A673 (cell line): Measurements from ENCODE around the gene KIAA0319L. TPM values are rescaled to one million over a fixed set of nuclear protein-coding genes. Genes with fewer than 3 reads are reported as not detected.

ENCODE experiments used
- BruUV-seq: library from RNA; stranded (reverse); fragments of 400-500 nt; replicated peaks from 2 replicates; lab custom pipeline; 2021; lab: Mats Ljungman, UMichigan
- CTCF ChIA-PET: fragments of 300-600 bp; sonication (Branson Sonifier 250); formaldehyde crosslinking; loops from one replicate; lab custom pipeline; 2022; ENCODE audit warnings: antibody characterized with exemption; lab: Charles Lee
- POLR2A ChIA-PET: fragments of 300-600 bp; sonication (Branson Sonifier 250); formaldehyde crosslinking; loops from one replicate; lab custom pipeline; 2022; ENCODE audit warnings: antibody characterized with exemption; ENCODE audit not compliant: low non-redundant PET; lab: Charles Lee
- DNase-seq: peaks from one replicate; pipeline ENCODE4 v3.0.0-alpha.2; 2015; ENCODE audit warnings: low spot score
- H3K27ac ChIP-seq: fragments of 200-600 bp; sonication (generic); 2 replicates; pipeline ENCODE4 v1.5.1; 2016; ENCODE audit warnings: mixed run types, low read depth, mild to moderate bottlenecking, mixed read lengths, antibody characterized with exemption, low read length; ENCODE audit not compliant: poor library complexity, severe bottlenecking
- H3K27me3 ChIP-seq: fragments of 200-600 bp; sonication (generic); replicated peaks from 2 replicates; pipeline ENCODE4 v1.6.1; 2017; ENCODE audit warnings: mixed run types, low read depth, mild to moderate bottlenecking, mixed read lengths, antibody characterized with exemption, low read length; ENCODE audit not compliant: insufficient read depth, poor library complexity
- H3K36me3 ChIP-seq: fragments of 200-600 bp; sonication (generic); 2 replicates; pipeline ENCODE4 v1.6.1; 2016; ENCODE audit warnings: mixed run types, mild to moderate bottlenecking, mixed read lengths, antibody characterized with exemption, low read length; ENCODE audit not compliant: insufficient read depth, poor library complexity, severe bottlenecking
- H3K4me1 ChIP-seq: fragments of 200-600 bp; sonication (generic); 2 replicates; pipeline ENCODE4 v1.6.1; 2017; ENCODE audit warnings: mixed run types, mild to moderate bottlenecking, mixed read lengths, antibody characterized with exemption, low read length; ENCODE audit not compliant: insufficient read depth, poor library complexity, severe bottlenecking
- H3K4me3 ChIP-seq: fragments of 200-600 bp; sonication (generic); 2 replicates; pipeline ENCODE4 v1.5.1; 2016; ENCODE audit warnings: low read depth, mixed run types, mild to moderate bottlenecking, mixed read lengths, low read length; ENCODE audit not compliant: poor library complexity, severe bottlenecking
- H3K9me3 ChIP-seq: fragments of 200-600 bp; sonication (generic); 2 replicates; pipeline ENCODE4 v1.6.1; 2016; ENCODE audit warnings: mixed run types, low read depth, mild to moderate bottlenecking, mixed read lengths, antibody characterized with exemption, low read length; ENCODE audit not compliant: poor library complexity, severe bottlenecking
- CTCF ChIP-seq: fragments of 300-800, 200-600 bp; sonication (generic); conservative IDR thresholded peaks from 2 replicates; pipeline ENCODE4 v1.5.1; 2017; ENCODE audit warnings: low read depth, mild to moderate bottlenecking, antibody characterized with exemption, low read length, moderate library complexity, mixed read lengths
- EZH2 ChIP-seq: fragments of 200-600 bp; sonication (generic); IDR thresholded peaks from 2 replicates; pipeline ENCODE4 v1.6.1; 2017; ENCODE audit warnings: borderline replicate concordance, low read depth, mild to moderate bottlenecking, mixed read lengths, antibody characterized with exemption, low read length; ENCODE audit not compliant: poor library complexity, severe bottlenecking
- intact Hi-C: fragments of 100-400 bp; cut with micrococcal nuclease; formaldehyde crosslinking; loops from one replicate; pipeline ENCODE4 v1.10.0; 2022; ENCODE audit not compliant: unreplicated experiment
- total RNA-seq: library from RNA; stranded (reverse); gene quantifications from 2 replicates; pipeline ENCODE4 v1.2.3, GENCODE V29; 2021

The KIAA0319L gene
- total RNA-seq, 1 experiment from 2014 or later, result 33.7 TPM

DNA sequence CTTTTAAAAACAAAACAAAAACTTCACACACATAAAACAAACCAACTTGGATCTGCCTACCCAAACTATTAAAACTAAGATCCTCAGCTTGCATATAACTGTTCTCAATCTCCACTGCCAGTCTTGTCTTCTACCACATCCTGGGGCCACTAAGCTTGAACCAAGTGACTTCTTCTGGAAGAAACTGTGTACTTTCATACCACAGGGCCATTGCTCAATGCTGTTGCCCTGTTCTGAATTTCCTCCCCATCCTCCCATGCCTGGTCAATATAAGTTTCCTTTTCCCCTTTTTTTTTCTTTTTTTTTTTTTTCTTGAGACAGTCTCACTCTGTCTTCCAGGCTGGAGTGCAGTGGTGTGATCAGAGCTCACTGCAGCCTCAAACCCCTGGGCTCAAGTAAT lies 109.9 kb downstream of the KIAA0319L start:
- Histone ChIP-seq H3K4me3 (no peak overlapping the region), H3K36me3 (peaks cover 26% of the 10 kb centered on the region), H3K4me1 (peaks cover 12% of the 10 kb centered on the region), H3K27me3 (no peaks in the 10 kb centered on the region), H3K27ac (no peak overlapping the region), H3K9me3 (no peaks in the 10 kb centered on the region)
- DNase-seq, result no peak
- POLR2A ChIA-PET, result no interaction called here
- CTCF ChIA-PET, result no interaction called here
- no TSS peak for BruUV-seq
- TF ChIP-seq CTCF, result no peak
- TF ChIP-seq EZH2, result no peak
- intact Hi-C loops, result no loop called here

- no TSS peak for BruUV-seq
These were observed 112.8 kb downstream of the KIAA0319L start for GRCh38 chr1:35444519-35444774.

DNA sequence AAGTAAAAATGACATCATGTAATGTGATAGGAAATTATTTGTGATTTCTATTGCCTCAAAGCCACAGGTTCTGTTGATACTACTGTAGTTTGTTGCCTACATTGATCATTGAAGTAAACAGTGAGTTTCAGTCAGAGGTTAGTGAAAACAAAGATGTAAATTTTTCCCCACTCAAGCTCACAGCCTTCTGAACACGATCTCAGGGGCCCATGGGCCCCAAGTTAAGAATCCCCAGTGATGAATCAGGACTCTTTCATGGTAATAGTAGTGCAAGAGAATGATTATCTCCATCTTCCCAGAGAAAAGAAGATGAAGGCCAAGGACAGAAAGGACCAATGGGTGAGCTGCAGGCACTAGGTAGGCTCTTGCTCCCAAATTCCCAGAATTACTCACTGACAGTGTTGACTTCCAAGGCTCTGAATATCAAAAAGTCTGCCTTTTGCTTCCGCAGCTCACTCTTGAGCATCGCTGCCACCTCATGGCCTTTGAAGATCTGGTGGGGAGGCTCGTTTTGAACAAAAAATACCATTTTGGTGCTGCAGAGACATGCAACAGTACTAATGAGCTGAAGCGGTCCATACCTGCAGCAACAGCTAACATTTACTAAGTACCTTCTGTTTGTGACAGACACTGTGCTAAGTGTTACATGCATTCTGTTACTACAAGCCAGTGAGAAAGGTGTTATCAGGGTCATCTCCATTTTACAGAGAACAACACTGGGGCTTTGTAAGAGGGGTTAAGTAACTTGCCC lies 113.3 kb downstream of the KIAA0319L start:
- BruUV-seq, result no TSS peak
- ChIA-PET POLR2A (interaction anchor here (0.5 kb wide), 1 partner anchor 12 kb away, joined by 4 read pairs; no protein-coding TSS in a partner anchor), CTCF (interaction anchor here (1.0 kb wide), 1 partner anchor 242 kb away, joined by 4 read pairs; no protein-coding TSS in a partner anchor)
- Histone ChIP-seq H3K9me3 (no peaks in the 10 kb centered on the region), H3K4me1 (no peaks in the 10 kb centered on the region), H3K27me3 (no peaks in the 10 kb centered on the region), H3K27ac (no peak overlapping the region), H3K36me3 (peaks cover 16% of the 10 kb centered on the region), H3K4me3 (no peak overlapping the region)
- intact Hi-C loops, result loop anchor here (1.0 kb wide), 1 partner anchor 242 kb away; no protein-coding TSS in a partner anchor
- DNase-seq, result peak; percentile 50
- TF ChIP-seq CTCF, result peak; percentile 52
- TF ChIP-seq EZH2, result no peak

More at GRCh38 chr1:35444519-35444774, 112.8 kb downstream of the KIAA0319L start:
- peaks cover 14% of the 10 kb centered on the region for H3K36me3 ChIP-seq
- intact Hi-C loops, result loop anchor here (1.0 kb wide), 1 partner anchor 242 kb away; no protein-coding TSS in a partner anchor
- no peaks in the 10 kb centered on the region for H3K4me1 ChIP-seq
- no peak overlapping the region for H3K27ac ChIP-seq
- DNase-seq, result no peak
- ChIA-PET POLR2A (interaction anchor here (0.5 kb wide), 1 partner anchor 13 kb away, joined by 4 read pairs; no protein-coding TSS in a partner anchor), CTCF (interaction anchor here (1.0 kb wide), 1 partner anchor 242 kb away, joined by 4 read pairs; no protein-coding TSS in a partner anchor)
- no peaks in the 10 kb centered on the region for H3K9me3 ChIP-seq
- no peak overlapping the region for H3K4me3 ChIP-seq
- TF ChIP-seq EZH2 (no peak), CTCF (no peak)
- H3K27me3 ChIP-seq, result no peaks in the 10 kb centered on the region
